Parathyroid adenoma (tissue), 2 donors: ENCODE measurements around the gene CASKIN1.

Source experiments
- H2AFZ ChIP-seq: fragments of 300-600 bp; sonication (generic); one replicate; pipeline ENCODE4 v1.7.0; 2017; ENCODE audit warnings: antibody characterized with exemption, mild to moderate bottlenecking
- H3K27ac ChIP-seq: fragments of 300-600 bp; sonication (generic); one replicate; pipeline ENCODE4 v1.7.0; 2017
- H3K27me3 ChIP-seq: fragments of 300-600 bp; sonication (generic); one replicate; pipeline ENCODE4 v1.7.0; 2017; ENCODE audit warnings: low read length; ENCODE audit not compliant: control insufficient read depth, insufficient read depth
- H3K36me3 ChIP-seq: fragments of 300-600 bp; sonication (generic); one replicate; pipeline ENCODE4 v1.7.0; 2017; ENCODE audit warnings: low read length; ENCODE audit not compliant: control insufficient read depth, insufficient read depth
- H3K4me1 ChIP-seq: fragments of 300-600 bp; sonication (generic); one replicate; pipeline ENCODE4 v1.7.0; 2017; ENCODE audit warnings: control low read depth
- H3K4me2 ChIP-seq: fragments of 300-600 bp; sonication (generic); one replicate; pipeline ENCODE4 v1.7.0; 2017; ENCODE audit warnings: low read length
- H3K4me3 ChIP-seq: fragments of 300-600 bp; sonication (generic); one replicate; pipeline ENCODE4 v1.7.0; 2017; ENCODE audit warnings: low read depth, low read length
- H3K79me2 ChIP-seq: fragments of 300-600 bp; sonication (generic); one replicate; pipeline ENCODE4 v1.7.0; 2017; ENCODE audit warnings: control low read depth
- H3K9ac ChIP-seq: fragments of 300-600 bp; sonication (generic); one replicate; pipeline ENCODE4 v1.7.0; 2017; ENCODE audit warnings: mild to moderate bottlenecking
- H3K9me3 ChIP-seq: fragments of 300-600 bp; sonication (generic); one replicate; pipeline ENCODE4 v1.7.0; 2017; ENCODE audit warnings: low read length; ENCODE audit not compliant: control insufficient read depth
- CTCF ChIP-seq: fragments of 300-600 bp; sonication (generic); IDR thresholded peaks from one replicate; pipeline ENCODE4 v1.7.0; 2017; ENCODE audit warnings: antibody characterized with exemption, mild to moderate bottlenecking
- donor health status: primary hyperparathyroidism.

Gene CASKIN1

GRCh38 chr16:2235695-2236336 lies 39.4 kb upstream of the CASKIN1 start:
- Histone ChIP-seq H3K36me3 (no peaks in the 10 kb centered on the region), H3K4me1 (no peaks in the 10 kb centered on the region), H3K4me3 (no peak overlapping the region), H3K9me3 (no peaks in the 10 kb centered on the region), H2AFZ (no peak overlapping the region), H3K27ac (no peak overlapping the region), H3K9ac (no peak overlapping the region), H3K4me2 (no peak overlapping the region), H3K27me3 (no peaks in the 10 kb centered on the region), H3K79me2 (no peaks in the 10 kb centered on the region)
- no peak for TF ChIP-seq CTCF

- Histone ChIP-seq H3K9me3 (no peaks in the 10 kb centered on the region), H3K27ac (no peak overlapping the region), H3K4me2 (no peak overlapping the region), H3K9ac (no peak overlapping the region), H3K79me2 (no peaks in the 10 kb centered on the region), H3K27me3 (no peaks in the 10 kb centered on the region), H3K4me1 (no peaks in the 10 kb centered on the region), H2AFZ (no peak overlapping the region), H3K4me3 (no peak overlapping the region), H3K36me3 (no peaks in the 10 kb centered on the region)
- TF ChIP-seq CTCF = no peak
These were observed 38.8 kb upstream of the CASKIN1 start for GRCh38 chr16:2235234-2235651.

GRCh38 chr16:2234813-2235170 lies 38.4 kb upstream of the CASKIN1 start:
- no peak overlapping the region for H3K4me3 ChIP-seq
- H3K27me3 ChIP-seq = no peaks in the 10 kb centered on the region
- H3K36me3 ChIP-seq = no peaks in the 10 kb centered on the region
- no peaks in the 10 kb centered on the region for H3K4me1 ChIP-seq
- no peak overlapping the region for H3K9ac ChIP-seq
- no peak overlapping the region for H3K27ac ChIP-seq
- no peaks in the 10 kb centered on the region for H3K79me2 ChIP-seq
- TF ChIP-seq CTCF = no peak
- H3K4me2 ChIP-seq = no peak overlapping the region
- H2AFZ ChIP-seq = no peak overlapping the region
- H3K9me3 ChIP-seq = no peaks in the 10 kb centered on the region

GRCh38 chr16:2233872-2234812 lies 37.7 kb upstream of the CASKIN1 start:
- no peak overlapping the region for H3K4me2 ChIP-seq
- no peak for TF ChIP-seq CTCF
- no peaks in the 10 kb centered on the region for H3K27me3 ChIP-seq
- no peak overlapping the region for H3K27ac ChIP-seq
- H3K4me1 ChIP-seq = no peaks in the 10 kb centered on the region
- no peak overlapping the region for H3K4me3 ChIP-seq
- no peaks in the 10 kb centered on the region for H3K9me3 ChIP-seq
- H3K79me2 ChIP-seq = no peaks in the 10 kb centered on the region
- H3K36me3 ChIP-seq = no peaks in the 10 kb centered on the region
- no peak overlapping the region for H2AFZ ChIP-seq
- H3K9ac ChIP-seq = no peak overlapping the region
